Measurements from ENCODE around the gene TMPRSS11A. TPM values are rescaled to one million over a fixed set of nuclear protein-coding genes. Genes with fewer than 3 reads are reported as not detected.

TMPRSS11A gene
- total RNA-seq, 1 experiment from 2014 or later: not detected

GRCh38 chr4:67940506-67940905 is 22.8 kb downstream of the TMPRSS11A start:
- H3K36me3 ChIP-seq (ENCODE audit: control insufficient read depth, insufficient read depth, low read length): no peaks in the 10 kb centered on the region
- intact Hi-C loops (cut with micrococcal nuclease; ENCODE audit: unreplicated experiment): no loop called here
- H3K27me3 ChIP-seq (ENCODE audit: control insufficient read depth, insufficient read depth, low read length): no peaks in the 10 kb centered on the region
- ChIA-PET CTCF (no interaction called here), POLR2A (no interaction called here)
- no peak overlapping the region for H3K27ac ChIP-seq (ENCODE audit: low read length)
- H3K4me3 ChIP-seq (ENCODE audit: low read depth in 2 of 2, low read length in 2 of 2): no peak overlapping the region
- H3K4me1 ChIP-seq (ENCODE audit: control insufficient read depth, insufficient read depth, low read length): no peaks in the 10 kb centered on the region
- no peaks in the 10 kb centered on the region for H3K9me3 ChIP-seq (ENCODE audit: control insufficient read depth, insufficient read depth, low read depth, low read length)
- TF ChIP-seq CTCF (IDR thresholded peaks at IDR 0.05) (no peak), SIN3A (IDR thresholded peaks at IDR 0.05; ENCODE audit: borderline replicate concordance, insufficient read depth, low read depth, low read length) (no peak), TCF7L2 (IDR thresholded peaks at IDR 0.05; ENCODE audit: low read depth, low read length) (no peak), REST (IDR thresholded peaks at IDR 0.05; ENCODE audit: insufficient read depth in 1 of 2, low read depth in 2 of 2, low read length in 1 of 2) (no peak), POLR2AphosphoS5 (IDR thresholded peaks at IDR 0.05; ENCODE audit: low read depth, low read length) (no peak)
- no peak for ATAC-seq
- no peak for DNase-seq (ENCODE audit: low read depth, low spot score)
- BruUV-seq (replicated peaks): no TSS peak
- in situ Hi-C loops (cut with HindIII; ENCODE audit: low pct_unique_long_range_greater_than_20kb, low sequenced_read_pairs): no loop called here

DNA sequence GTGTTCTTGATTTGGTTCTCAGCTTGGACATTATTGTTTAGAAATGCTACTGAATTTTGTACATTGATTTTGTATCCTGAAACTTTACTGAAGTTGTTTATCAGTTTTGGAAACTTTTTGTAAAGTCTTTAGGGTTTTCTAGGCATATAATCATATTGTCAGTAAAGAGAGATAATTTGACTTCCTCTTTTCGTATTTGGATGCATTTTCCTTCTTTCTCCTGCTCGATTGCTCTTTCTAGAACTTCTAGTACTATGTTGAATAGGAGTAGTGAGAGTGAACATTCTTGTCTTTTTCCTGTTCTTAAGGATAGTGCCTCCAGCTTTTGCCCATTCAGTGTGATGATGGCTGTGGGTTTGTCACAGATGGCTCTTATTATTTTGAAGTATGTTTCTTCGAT is 24.1 kb downstream of the TMPRSS11A start:
- intact Hi-C loops (cut with micrococcal nuclease; ENCODE audit: unreplicated experiment) (no loop called here), in situ Hi-C loops (cut with HindIII; ENCODE audit: low pct_unique_long_range_greater_than_20kb, low sequenced_read_pairs) (no loop called here)
- ATAC-seq (no peak), DNase-seq (ENCODE audit: low read depth, low spot score) (no peak)
- POLR2A ChIA-PET: no interaction called here
- Histone ChIP-seq H3K4me3 (ENCODE audit: low read depth in 2 of 2, low read length in 2 of 2) (no peak overlapping the region), H3K36me3 (ENCODE audit: control insufficient read depth, insufficient read depth, low read length) (no peaks in the 10 kb centered on the region), H3K27me3 (ENCODE audit: control insufficient read depth, insufficient read depth, low read length) (no peaks in the 10 kb centered on the region), H3K27ac (ENCODE audit: low read length) (no peak overlapping the region), H3K4me1 (ENCODE audit: control insufficient read depth, insufficient read depth, low read length) (no peaks in the 10 kb centered on the region), H3K9me3 (ENCODE audit: control insufficient read depth, insufficient read depth, low read depth, low read length) (no peaks in the 10 kb centered on the region)
- TF ChIP-seq CTCF (IDR thresholded peaks at IDR 0.05): no peak
- no peak for TF ChIP-seq SIN3A (IDR thresholded peaks at IDR 0.05; ENCODE audit: borderline replicate concordance, insufficient read depth, low read depth, low read length)
- no peak for TF ChIP-seq REST (IDR thresholded peaks at IDR 0.05; ENCODE audit: insufficient read depth in 1 of 2, low read depth in 2 of 2, low read length in 1 of 2)
- TF ChIP-seq POLR2AphosphoS5 (IDR thresholded peaks at IDR 0.05; ENCODE audit: low read depth, low read length): no peak
- TF ChIP-seq TCF7L2 (IDR thresholded peaks at IDR 0.05; ENCODE audit: low read depth, low read length): no peak
- BruUV-seq (replicated peaks): no TSS peak
- CTCF ChIA-PET: no interaction called here
